Smooth muscle cell (in vitro differentiated cells): Measurements from ENCODE around the gene TBC1D8. TPM values are rescaled to one million over a fixed set of nuclear protein-coding genes. Genes with fewer than 3 reads are reported as not detected.

ENCODE experiments used
- DNase-seq: peaks from one replicate; lab custom pipeline; 2025; ENCODE audit not compliant: unreplicated experiment; lab: John Stamatoyannopoulos, UW
- H2AFZ ChIP-seq: fragments of 200-600 bp; sonication (generic); 2 replicates; pipeline ENCODE4 v1.6.0; 2016; ENCODE audit warnings: antibody characterized with exemption, low read depth, mild to moderate bottlenecking
- H3F3A ChIP-seq: fragments of 200-600 bp; sonication (generic); 2 replicates; pipeline ENCODE4 v1.6.0; 2017; ENCODE audit warnings: antibody characterized with exemption, low read depth
- H3K27ac ChIP-seq: fragments of 200-600 bp; sonication (generic); 2 replicates; pipeline ENCODE4 v1.5.1; 2016; ENCODE audit warnings: low read depth, mild to moderate bottlenecking
- H3K27me3 ChIP-seq: fragments of 200-600 bp; sonication (generic); 2 replicates; pipeline ENCODE4 v1.6.1; 2016; ENCODE audit warnings: low read depth, mild to moderate bottlenecking
- H3K36me3 ChIP-seq: fragments of 200-600 bp; sonication (generic); 2 replicates; pipeline ENCODE4 v1.5.1; 2016; ENCODE audit warnings: low read depth
- H3K4me1 ChIP-seq: fragments of 200-600 bp; sonication (generic); 2 replicates; pipeline ENCODE4 v1.5.1; 2016; ENCODE audit warnings: low read depth
- H3K4me2 ChIP-seq: fragments of 200-600 bp; sonication (generic); 2 replicates; pipeline ENCODE4 v1.6.0; 2016; ENCODE audit warnings: mild to moderate bottlenecking
- H3K4me3 ChIP-seq: fragments of 200-600 bp; sonication (generic); 2 replicates; pipeline ENCODE4 v1.5.1; 2016; ENCODE audit warnings: mild to moderate bottlenecking
- H3K79me2 ChIP-seq: fragments of 200-600 bp; sonication (generic); 2 replicates; pipeline ENCODE4 v1.6.0; 2016; ENCODE audit warnings: low read depth, mild to moderate bottlenecking
- H3K9ac ChIP-seq: fragments of 200-600 bp; sonication (generic); 2 replicates; pipeline ENCODE4 v1.6.0; 2016; ENCODE audit warnings: low read depth
- H3K9me3 ChIP-seq: fragments of 200-600 bp; sonication (generic); replicated peaks from 2 replicates; pipeline ENCODE4 v1.5.1; 2016; ENCODE audit warnings: low read depth
- H4K20me1 ChIP-seq: fragments of 200-600 bp; sonication (generic); 2 replicates; pipeline ENCODE4 v1.6.0; 2016; ENCODE audit warnings: low read depth
- WGBS: methylation state at CpG from one replicate; pipeline ENCODE4 v1.1.7; 2016; ENCODE audit warnings: low lambda C conversion rate; 5-methylcytosine and 5-hydroxymethylcytosine counted together
- polyA plus RNA-seq: library from polyadenylated mRNA; unstranded; fragments of >200 nt; fragmentation: Nextera tagmentation; extraction: Ambion mirVana; gene quantifications from 2 replicates; pipeline ENCODE4 v1.2.1, GENCODE V29; 2016
- total RNA-seq: library from RNA; depleted of rRNA; stranded (reverse); fragments of >200 nt; gene quantifications from 2 replicates; pipeline ENCODE4 v1.2.3, GENCODE V29; 2014
- TF ChIP-seq, protein P1 (sequence below): fragments of 200-600 bp; sonication (generic); IDR thresholded peaks from 2 replicates; pipeline ENCODE4 v1.5.1; 2017; ENCODE audit warnings: borderline replicate concordance, mild to moderate bottlenecking, antibody characterized with exemption; ENCODE audit not compliant: insufficient read depth, poor library complexity, severe bottlenecking

The TBC1D8 gene
- total and polyA plus RNA-seq, 2 experiments from 2014 or later: 0.89 to 15.1 TPM

- Histone ChIP-seq H4K20me1 (no peaks in the 10 kb centered on the region), H3F3A (no peaks in the 10 kb centered on the region), H3K27me3 (no peaks in the 10 kb centered on the region), H2AFZ (no peak overlapping the region), H3K79me2 (no peaks in the 10 kb centered on the region), H3K9ac (no peak overlapping the region), H3K9me3 (no peaks in the 10 kb centered on the region), H3K27ac (no peak overlapping the region), H3K4me3 (no peak overlapping the region), H3K4me1 (no peaks in the 10 kb centered on the region), H3K36me3 (no peaks in the 10 kb centered on the region), H3K4me2 (no peak overlapping the region)
- no peak for DNase-seq
- WGBS: 75% methylated on average over 2 of the region's 2 CpGs
- TF ChIP-seq, protein P1, sequence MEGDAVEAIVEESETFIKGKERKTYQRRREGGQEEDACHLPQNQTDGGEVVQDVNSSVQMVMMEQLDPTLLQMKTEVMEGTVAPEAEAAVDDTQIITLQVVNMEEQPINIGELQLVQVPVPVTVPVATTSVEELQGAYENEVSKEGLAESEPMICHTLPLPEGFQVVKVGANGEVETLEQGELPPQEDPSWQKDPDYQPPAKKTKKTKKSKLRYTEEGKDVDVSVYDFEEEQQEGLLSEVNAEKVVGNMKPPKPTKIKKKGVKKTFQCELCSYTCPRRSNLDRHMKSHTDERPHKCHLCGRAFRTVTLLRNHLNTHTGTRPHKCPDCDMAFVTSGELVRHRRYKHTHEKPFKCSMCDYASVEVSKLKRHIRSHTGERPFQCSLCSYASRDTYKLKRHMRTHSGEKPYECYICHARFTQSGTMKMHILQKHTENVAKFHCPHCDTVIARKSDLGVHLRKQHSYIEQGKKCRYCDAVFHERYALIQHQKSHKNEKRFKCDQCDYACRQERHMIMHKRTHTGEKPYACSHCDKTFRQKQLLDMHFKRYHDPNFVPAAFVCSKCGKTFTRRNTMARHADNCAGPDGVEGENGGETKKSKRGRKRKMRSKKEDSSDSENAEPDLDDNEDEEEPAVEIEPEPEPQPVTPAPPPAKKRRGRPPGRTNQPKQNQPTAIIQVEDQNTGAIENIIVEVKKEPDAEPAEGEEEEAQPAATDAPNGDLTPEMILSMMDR: no peak
These were observed 35.9 kb upstream of the TBC1D8 start for GRCh38 chr2:101187131-101187530.

DNA sequence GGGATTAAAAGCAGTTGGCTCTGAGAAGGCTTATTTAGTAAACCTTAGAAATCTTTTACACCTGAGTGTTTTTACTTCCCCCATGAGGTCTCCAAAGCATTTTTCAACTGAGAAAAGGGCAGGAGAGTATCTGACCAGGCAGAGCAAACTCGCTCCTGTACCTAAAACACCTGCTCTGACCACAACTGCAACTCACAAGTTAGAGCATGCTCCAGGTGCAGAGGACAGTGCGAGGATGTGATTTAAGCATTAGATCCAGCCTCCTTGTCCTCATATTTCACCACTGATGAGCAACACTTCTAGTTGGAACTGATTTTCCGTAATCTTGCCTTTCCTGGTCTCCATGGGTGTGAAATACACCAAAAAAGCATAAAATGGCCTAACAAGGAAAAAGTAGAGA lies 34.5 kb upstream of the TBC1D8 start:
- TF ChIP-seq, protein P1: no peak
- H3K9ac ChIP-seq: no peak overlapping the region
- H2AFZ ChIP-seq: no peak overlapping the region
- H3K27me3 ChIP-seq: no peaks in the 10 kb centered on the region
- WGBS: 76% methylated on average over 3 of the region's 3 CpGs
- H3F3A ChIP-seq: no peaks in the 10 kb centered on the region
- no peak overlapping the region for H3K4me2 ChIP-seq
- H3K4me3 ChIP-seq: no peak overlapping the region
- no peak overlapping the region for H3K27ac ChIP-seq
- no peaks in the 10 kb centered on the region for H3K79me2 ChIP-seq
- DNase-seq: no peak
- H3K36me3 ChIP-seq: no peaks in the 10 kb centered on the region
- no peaks in the 10 kb centered on the region for H3K9me3 ChIP-seq
- no peaks in the 10 kb centered on the region for H4K20me1 ChIP-seq
- no peaks in the 10 kb centered on the region for H3K4me1 ChIP-seq

- TF ChIP-seq, protein P1: no peak
- no peaks in the 10 kb centered on the region for H3K9me3 ChIP-seq
- no peaks in the 10 kb centered on the region for H3K4me1 ChIP-seq
- no peaks in the 10 kb centered on the region for H3K36me3 ChIP-seq
- H2AFZ ChIP-seq: no peak overlapping the region
- WGBS: 80% methylated on average over 4 of the region's 4 CpGs
- DNase-seq: no peak
- no peak overlapping the region for H3K4me3 ChIP-seq
- H3F3A ChIP-seq: no peaks in the 10 kb centered on the region
- no peak overlapping the region for H3K4me2 ChIP-seq
- no peaks in the 10 kb centered on the region for H3K79me2 ChIP-seq
- H3K27me3 ChIP-seq: no peaks in the 10 kb centered on the region
- peak overlapping the region; percentile 21 for H3K27ac ChIP-seq
- no peak overlapping the region for H3K9ac ChIP-seq
- no peaks in the 10 kb centered on the region for H4K20me1 ChIP-seq
These were observed 33.9 kb upstream of the TBC1D8 start for GRCh38 chr2:101185085-101185484.

DNA sequence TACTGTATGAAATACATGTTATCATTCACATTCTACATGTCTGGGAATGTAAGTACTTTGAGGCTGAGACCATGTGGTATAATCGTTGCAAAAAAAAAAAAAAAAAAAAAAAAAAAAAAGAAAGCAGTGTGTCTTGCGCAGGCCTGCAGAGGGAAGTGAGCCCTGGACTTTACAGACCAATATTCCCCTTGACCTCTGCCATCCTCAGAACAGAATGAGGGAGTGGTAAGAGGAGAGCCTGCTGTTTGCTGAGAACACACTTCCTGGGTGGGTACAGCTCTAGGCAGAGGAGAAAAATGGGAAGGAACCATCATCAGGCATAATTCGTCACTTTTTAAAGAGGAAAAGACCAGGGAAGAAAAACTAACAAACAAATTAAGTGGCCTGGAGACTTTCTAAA lies 28.8 kb upstream of the TBC1D8 start:
- TF ChIP-seq, protein P1: no peak
- H3K9me3 ChIP-seq: no peaks in the 10 kb centered on the region
- H3K36me3 ChIP-seq: no peaks in the 10 kb centered on the region
- 85% methylated on average over 3 of the region's 3 CpGs for WGBS
- no peaks in the 10 kb centered on the region for H3K4me1 ChIP-seq
- H3K4me2 ChIP-seq: no peak overlapping the region
- no peaks in the 10 kb centered on the region for H3K79me2 ChIP-seq
- no peak overlapping the region for H3K4me3 ChIP-seq
- H3K27ac ChIP-seq: no peak overlapping the region
- H3F3A ChIP-seq: no peaks in the 10 kb centered on the region
- H2AFZ ChIP-seq: no peak overlapping the region
- no peak for DNase-seq
- H3K27me3 ChIP-seq: no peaks in the 10 kb centered on the region
- no peak overlapping the region for H3K9ac ChIP-seq
- H4K20me1 ChIP-seq: no peaks in the 10 kb centered on the region
